Mesothelial cell of epicardium (in vitro differentiated cells): Measurements from ENCODE around the gene RTF1. TPM values are rescaled to one million over a fixed set of nuclear protein-coding genes. Genes with fewer than 3 reads are reported as not detected.
A peak's percentile ranks its signal among the peaks of the same experiment; 100 is the strongest.

Source experiments
- DNase-seq, 2 experiments: peaks; one replicate each; pipeline ENCODE4 v3.0.0; 2021; ENCODE audit warnings: low spot score in 2 of 2; ENCODE audit not compliant: unreplicated experiment in 2 of 2
- H3K27ac Mint-ChIP-seq: 2 replicates; pipeline ENCODE4 v1.8.0; 2021; ENCODE audit warnings: mixed read lengths
- H3K27me3 Mint-ChIP-seq: 2 replicates; pipeline ENCODE4 v1.8.0; 2021; ENCODE audit warnings: low read depth, mixed read lengths
- H3K36me3 Mint-ChIP-seq: 2 replicates; pipeline ENCODE4 v1.8.0; 2021; ENCODE audit warnings: mixed read lengths
- H3K4me1 Mint-ChIP-seq: 2 replicates; pipeline ENCODE4 v1.8.0; 2021; ENCODE audit warnings: mixed read lengths
- H3K4me3 Mint-ChIP-seq: 2 replicates; pipeline ENCODE4 v1.8.0; 2021; ENCODE audit warnings: mild to moderate bottlenecking, moderate library complexity, mixed read lengths
- H3K9me3 Mint-ChIP-seq: 2 replicates; pipeline ENCODE4 v1.8.0; 2021; ENCODE audit warnings: mixed read lengths
- total RNA-seq: library from RNA; stranded (reverse); gene quantifications from 3 replicates; pipeline ENCODE4 v1.2.1, GENCODE V29; 2021
- TF ChIP-seq, protein P1 (sequence below): fragments of 200-600 bp; sonication (generic); IDR thresholded peaks from one replicate; pipeline ENCODE4 v1.5.0; 2021; ENCODE audit warnings: antibody characterized with exemption; ENCODE audit not compliant: unreplicated experiment

Gene RTF1
- total RNA-seq, 1 donor from 2014 or later, result 63.5 TPM

DNA sequence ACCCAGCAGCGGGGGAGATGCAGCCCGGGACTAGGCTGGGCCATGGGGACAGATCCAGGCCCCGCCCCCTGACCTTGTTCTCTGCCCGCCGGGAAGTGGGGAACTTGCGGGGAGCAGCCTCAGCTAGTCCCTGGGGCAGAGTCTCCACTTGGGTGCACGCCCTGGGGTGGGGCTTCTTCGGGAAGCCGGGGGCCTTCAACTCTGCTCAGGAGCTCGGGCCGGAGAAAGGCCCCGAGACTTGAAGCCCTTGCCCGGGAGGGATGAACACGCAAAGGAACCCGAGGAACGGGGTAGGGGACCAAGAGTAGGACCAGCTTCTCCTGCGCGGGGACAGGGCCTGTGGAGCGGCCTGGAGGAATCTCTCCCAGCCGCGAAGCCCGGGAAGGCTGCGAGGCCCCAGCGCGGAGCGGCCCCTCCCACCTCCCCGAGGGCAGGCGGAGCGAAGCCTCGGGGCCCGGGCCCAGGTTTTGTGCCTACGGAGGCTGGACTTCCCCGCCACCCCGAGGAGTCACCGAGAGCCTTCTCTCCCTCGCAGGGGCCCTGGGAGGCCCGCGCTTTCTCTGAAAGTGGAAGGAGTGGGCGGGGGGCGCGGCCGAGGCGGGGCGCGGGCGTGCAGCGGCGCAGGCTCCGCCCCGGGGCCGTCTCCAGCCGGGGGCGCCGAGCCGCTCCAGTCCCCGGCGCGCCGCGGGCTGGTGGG lies 76.5 kb downstream of the RTF1 start, which contains the start of gene ITPKA:
TSS of gene ITPKA (plus strand) at position 670 of the 697 bp plus-strand sequence. CDS start 54 bp downstream, outside the sequence.
- Mint-ChIP-seq H3K4me3 (peak within 1 kb of the TSS; percentile 68), H3K4me1 (peaks cover 10% of the 10 kb centered on the region), H3K36me3 (no peaks in the 10 kb centered on the region), H3K27me3 (peaks cover 67% of the 10 kb centered on the region), H3K27ac (no peak within 1 kb of the TSS), H3K9me3 (no peaks in the 10 kb centered on the region)
- peak in 1 of 2 experiments; percentile 75 for DNase-seq
- TF ChIP-seq, protein P1, sequence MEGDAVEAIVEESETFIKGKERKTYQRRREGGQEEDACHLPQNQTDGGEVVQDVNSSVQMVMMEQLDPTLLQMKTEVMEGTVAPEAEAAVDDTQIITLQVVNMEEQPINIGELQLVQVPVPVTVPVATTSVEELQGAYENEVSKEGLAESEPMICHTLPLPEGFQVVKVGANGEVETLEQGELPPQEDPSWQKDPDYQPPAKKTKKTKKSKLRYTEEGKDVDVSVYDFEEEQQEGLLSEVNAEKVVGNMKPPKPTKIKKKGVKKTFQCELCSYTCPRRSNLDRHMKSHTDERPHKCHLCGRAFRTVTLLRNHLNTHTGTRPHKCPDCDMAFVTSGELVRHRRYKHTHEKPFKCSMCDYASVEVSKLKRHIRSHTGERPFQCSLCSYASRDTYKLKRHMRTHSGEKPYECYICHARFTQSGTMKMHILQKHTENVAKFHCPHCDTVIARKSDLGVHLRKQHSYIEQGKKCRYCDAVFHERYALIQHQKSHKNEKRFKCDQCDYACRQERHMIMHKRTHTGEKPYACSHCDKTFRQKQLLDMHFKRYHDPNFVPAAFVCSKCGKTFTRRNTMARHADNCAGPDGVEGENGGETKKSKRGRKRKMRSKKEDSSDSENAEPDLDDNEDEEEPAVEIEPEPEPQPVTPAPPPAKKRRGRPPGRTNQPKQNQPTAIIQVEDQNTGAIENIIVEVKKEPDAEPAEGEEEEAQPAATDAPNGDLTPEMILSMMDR, result no peak

DNA sequence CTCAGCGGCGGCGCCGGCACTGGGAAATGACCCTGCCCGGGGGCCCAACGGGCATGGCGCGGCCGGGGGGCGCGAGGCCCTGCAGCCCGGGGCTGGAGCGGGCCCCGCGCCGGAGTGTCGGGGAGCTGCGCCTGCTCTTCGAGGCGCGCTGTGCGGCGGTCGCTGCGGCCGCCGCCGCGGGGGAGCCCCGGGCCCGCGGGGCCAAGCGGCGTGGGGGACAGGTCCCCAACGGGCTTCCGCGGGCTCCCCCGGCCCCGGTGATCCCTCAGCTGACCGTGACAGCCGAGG lies 77.0 kb downstream of the RTF1 start:
- Mint-ChIP-seq H3K9me3 (no peaks in the 10 kb centered on the region), H3K4me1 (peaks cover 10% of the 10 kb centered on the region), H3K27me3 (peaks cover 72% of the 10 kb centered on the region), H3K4me3 (no peak overlapping the region), H3K36me3 (no peaks in the 10 kb centered on the region), H3K27ac (no peak overlapping the region)
- no peak for DNase-seq
- TF ChIP-seq, protein P1, result no peak

DNA sequence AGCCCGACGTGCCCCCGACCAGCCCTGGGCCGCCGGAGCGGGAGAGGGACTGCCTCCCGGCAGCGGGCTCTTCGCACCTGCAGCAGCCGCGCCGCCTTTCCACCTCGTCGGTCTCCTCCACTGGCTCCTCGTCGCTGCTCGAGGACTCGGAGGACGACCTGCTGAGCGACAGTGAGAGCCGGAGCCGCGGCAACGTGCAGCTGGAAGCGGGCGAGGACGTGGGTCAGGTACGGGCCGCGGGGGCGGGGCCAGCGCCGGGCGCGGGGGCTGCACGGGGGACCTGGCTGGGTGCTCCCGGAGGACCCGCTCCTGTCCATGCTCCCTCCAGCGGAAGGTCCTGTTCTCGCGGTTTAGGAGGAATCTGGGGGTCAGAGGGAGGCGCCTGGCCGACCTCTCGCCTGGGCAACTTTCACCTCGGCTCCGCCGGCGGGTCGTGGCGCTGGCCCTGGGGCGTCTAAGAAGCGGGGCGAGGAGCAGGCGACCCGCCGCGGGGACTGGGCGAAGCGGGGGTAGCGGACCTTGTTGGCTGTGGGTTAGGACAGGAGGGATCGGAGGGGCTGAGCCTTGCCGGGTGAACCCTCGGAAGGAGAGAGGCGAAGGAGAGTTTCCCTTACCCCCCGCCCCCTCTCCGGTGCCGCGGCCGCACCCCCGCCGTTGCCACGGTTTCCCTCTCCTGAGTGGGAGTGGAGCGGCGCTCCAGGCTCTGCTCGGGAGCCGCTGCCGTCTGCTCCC lies 77.5 kb downstream of the RTF1 start:
- peaks cover 77% of the 10 kb centered on the region for H3K27me3 Mint-ChIP-seq
- no peak overlapping the region for H3K27ac Mint-ChIP-seq
- no peaks in the 10 kb centered on the region for H3K36me3 Mint-ChIP-seq
- TF ChIP-seq, protein P1, result no peak
- H3K4me3 Mint-ChIP-seq, result peak overlapping the region; percentile 56
- H3K4me1 Mint-ChIP-seq, result peaks cover 10% of the 10 kb centered on the region
- DNase-seq, result peak in 1 of 2 experiments; percentile 54
- no peaks in the 10 kb centered on the region for H3K9me3 Mint-ChIP-seq

DNA sequence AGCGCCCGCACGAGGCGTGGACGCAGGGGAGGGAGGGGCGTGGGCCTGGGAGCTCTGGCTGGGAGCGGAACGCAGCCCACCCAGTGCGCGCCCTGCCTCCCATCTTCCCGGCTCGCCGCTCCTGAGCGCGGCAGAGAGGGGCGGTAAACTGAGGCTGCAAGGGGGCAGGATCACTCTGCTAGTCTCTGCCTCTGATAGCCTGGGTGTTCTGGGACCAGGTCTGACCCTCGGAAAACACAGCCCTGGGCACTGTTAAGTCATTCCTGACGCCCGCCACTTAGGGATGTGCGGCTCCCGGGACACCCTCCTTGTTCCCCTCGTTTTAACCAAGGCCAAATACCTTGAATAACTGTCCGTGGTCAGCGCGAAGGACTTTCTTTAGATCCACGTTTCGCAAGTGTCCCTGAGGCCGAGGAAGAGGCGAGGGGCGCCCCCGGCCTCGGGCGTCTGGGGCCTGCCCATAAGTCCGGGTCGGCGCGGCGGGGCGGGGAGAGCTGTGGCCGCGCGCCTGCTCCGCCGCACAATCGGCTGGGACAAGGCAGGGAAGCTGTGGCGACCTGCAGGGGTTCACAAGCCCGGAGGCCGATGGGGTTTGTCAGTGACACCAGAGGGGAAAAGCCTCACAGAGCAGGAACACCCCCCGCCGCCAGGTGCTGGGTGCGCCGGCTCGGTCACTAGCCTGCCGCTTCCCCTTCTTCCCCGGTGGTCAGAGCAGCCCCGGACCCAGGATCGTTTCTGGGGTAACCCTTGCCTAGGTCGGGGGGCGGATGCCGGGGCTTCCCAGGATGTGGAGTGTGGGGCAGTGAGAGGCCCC lies 78.2 kb downstream of the RTF1 start:
- TF ChIP-seq, protein P1, result peak; percentile 16
- Mint-ChIP-seq H3K4me1 (peaks cover 10% of the 10 kb centered on the region), H3K27ac (no peak overlapping the region), H3K9me3 (no peaks in the 10 kb centered on the region), H3K27me3 (peaks cover 84% of the 10 kb centered on the region), H3K36me3 (no peaks in the 10 kb centered on the region), H3K4me3 (peak overlapping the region; percentile 55)
- peak in 1 of 2 experiments; percentile 44 for DNase-seq

DNA sequence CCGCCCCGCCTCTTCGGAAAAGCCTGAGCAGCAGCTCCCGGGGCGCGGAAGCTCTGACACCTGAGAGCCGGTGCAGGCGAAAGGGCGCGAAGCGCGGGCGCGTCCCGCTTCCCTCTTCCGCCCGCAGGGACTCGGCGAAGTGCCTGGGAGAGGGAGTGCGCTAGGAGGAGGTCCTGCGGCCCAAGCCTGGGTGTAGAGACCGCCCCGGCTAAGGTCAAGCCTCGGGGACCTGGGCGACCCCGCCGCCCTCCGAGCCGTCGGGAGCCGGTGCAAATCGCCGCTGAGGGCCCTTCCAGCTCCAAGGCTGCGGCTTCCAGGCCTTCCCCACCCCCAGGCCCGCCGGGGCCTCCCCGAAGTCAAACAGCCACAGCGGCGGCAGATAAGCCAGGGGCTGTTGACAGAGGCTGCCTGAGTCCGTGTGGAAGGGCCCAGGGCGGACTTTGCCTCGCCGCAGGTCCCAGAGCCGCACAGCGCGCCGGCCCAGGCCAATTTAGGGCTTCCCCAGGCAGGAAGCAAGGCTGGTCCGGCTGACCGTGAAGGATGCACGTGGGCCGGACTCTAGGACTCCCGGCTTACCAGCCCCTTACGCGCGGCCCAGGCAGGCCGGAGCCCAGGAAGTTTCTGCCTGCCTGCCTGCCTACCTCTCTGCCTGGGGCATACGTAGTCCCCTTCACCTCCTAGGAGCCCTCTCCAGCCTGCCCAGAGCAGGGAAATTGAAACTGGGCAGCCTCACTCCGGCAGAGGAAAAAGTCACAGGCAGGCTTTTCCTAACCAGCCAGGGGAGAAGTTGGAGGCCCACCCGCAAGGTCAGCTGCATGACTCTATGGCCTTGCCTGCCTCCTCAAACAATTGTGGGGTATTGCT lies 79.1 kb downstream of the RTF1 start:
- TF ChIP-seq, protein P1, result no peak
- H3K4me3 Mint-ChIP-seq, result peak overlapping the region; percentile 26
- DNase-seq, result peak in 1 of 2 experiments; percentile 48
- H3K27me3 Mint-ChIP-seq, result peaks cover 89% of the 10 kb centered on the region
- H3K9me3 Mint-ChIP-seq, result no peaks in the 10 kb centered on the region
- no peak overlapping the region for H3K27ac Mint-ChIP-seq
- H3K4me1 Mint-ChIP-seq, result peaks cover 9% of the 10 kb centered on the region
- H3K36me3 Mint-ChIP-seq, result no peaks in the 10 kb centered on the region
